Adrenal gland (tissue), 12 donors: ENCODE results near the gene ANKFN1. TPM values are rescaled to one million over a fixed set of nuclear protein-coding genes. Genes with fewer than 3 reads are reported as not detected.

Source experiments
- DNase-seq, 7 donors: peaks; one replicate each; pipeline ENCODE4 v3.0.0-alpha.2; 2019 to 2020
- H3K27ac ChIP-seq, 5 donors: fragments of 200-600 bp; sonication (generic) in 4 of 5; 1 replicate in 3 of 5; 2 replicates in 2 of 5; pipeline versions ENCODE4 v1.5.1 to v1.8.0; 2016 to 2020; ENCODE audit warnings: mild to moderate bottlenecking in 1 of 5
- H3K27me3 ChIP-seq: fragments of 200-600 bp; 2 replicates; pipeline ENCODE4 v1.8.0; 2021
- H3K36me3 ChIP-seq, 2 donors: fragments of 200-600 bp; replicated peaks in 1 of 2; 1 replicate in 1 of 2; 2 replicates in 1 of 2; pipeline versions ENCODE4 v1.5.1 to v1.8.0; 2018 to 2022
- H3K4me1 ChIP-seq, 2 donors: fragments of 200-600 bp; replicated peaks in 1 of 2; 1 replicate in 1 of 2; 2 replicates in 1 of 2; pipeline versions ENCODE4 v1.5.1 to v1.8.0; 2018 to 2021
- H3K4me3 ChIP-seq, 4 donors: fragments of 200-600 bp; sonication (generic) in 3 of 4; one replicate each; pipeline ENCODE4 v1.5.1; 2016 to 2018
- H3K9me3 ChIP-seq, 3 donors: fragments of 200-600 bp; sonication (generic) in 1 of 3; replicated peaks in 1 of 3; 1 replicate in 2 of 3; 2 replicates in 1 of 3; pipeline versions ENCODE4 v1.5.1 to v1.8.0; 2016 to 2021
- POLR2A ChIP-seq, 2 donors: fragments of 450-650 bp; IDR thresholded peaks; one replicate each; pipeline ENCODE4 v1.6.1; 2017; ENCODE audit warnings: antibody characterized with exemption in 2 of 2, mild to moderate bottlenecking in 2 of 2, moderate library complexity in 1 of 2
- WGBS, 4 donors: extraction: QIAGEN DNeasy Blood & Tissue Kit in 2 of 4; methylation state at CpG; one replicate each; pipeline versions ENCODE4 v1.1.5 to v1.1.7; 2013 to 2017; 5-methylcytosine and 5-hydroxymethylcytosine counted together
- intact Hi-C, 2 donors: fragments of 100-400 bp; cut with DNase I; formaldehyde crosslinking; loops; one replicate each; pipeline versions ENCODE4 v1.14.1 to v1.15.0; 2022 to 2023
- polyA plus RNA-seq, 3 donors: library from polyadenylated mRNA; stranded (reverse); fragments of 200-250 nt in 2 of 3; fragments of 350-450 nt in 1 of 3; fragmentation: Illumina TruSeq in 1 of 3; extraction: RNeasy Lipid Tissue Mini Kit (QIAGEN cat#74804) in 1 of 3; gene quantifications; one replicate each; pipeline ENCODE4 v1.2.3, GENCODE V29; 2013 to 2014
- total RNA-seq, 9 donors: library from RNA; depleted of rRNA in 4 of 9; stranded (reverse); fragments of >200 nt in 4 of 9; fragments of 120-200 nt in 1 of 9; fragmentation: NEBNext Ultra II Directional in 1 of 9; extraction: Animal tissue kit (Norgen Biotek cat#: 25700) in 1 of 9; gene quantifications; one replicate each; pipeline versions ENCODE4 v1.1.0 to v1.2.4, GENCODE V29; 2013 to 2023
- TF ChIP-seq, protein P1 (sequence below), 6 experiments: fragments of 450-650 bp in 4 of 6; fragments of 200-600 bp in 2 of 6; sonication (generic) in 1 of 6; IDR thresholded peaks; 1 replicate in 5 of 6; 2 replicates in 1 of 6; pipeline versions ENCODE4 v1.5.1 to v1.8.0; 2016 to 2021; ENCODE audit warnings: antibody characterized with exemption in 6 of 6, mild to moderate bottlenecking in 2 of 6, moderate library complexity in 1 of 6
- donor health status: healthy with polysubstance abuse.
- donor health status: Bipolar disorder and iron deficiency.
- donor health status: DM: yes; HTN: yes; CAD: no.
- donor health status: DM: no; HTN: no; CAD: no.
- donor health status: DM: no; HTN: no; CAD: no.
- donor health status: DM: yes; HTN: yes; CAD: no.

Gene ANKFN1
- total and polyA plus RNA-seq, 12 donors, result 0.18 to 1.6 (median 0.41) TPM; not detected in 5

DNA sequence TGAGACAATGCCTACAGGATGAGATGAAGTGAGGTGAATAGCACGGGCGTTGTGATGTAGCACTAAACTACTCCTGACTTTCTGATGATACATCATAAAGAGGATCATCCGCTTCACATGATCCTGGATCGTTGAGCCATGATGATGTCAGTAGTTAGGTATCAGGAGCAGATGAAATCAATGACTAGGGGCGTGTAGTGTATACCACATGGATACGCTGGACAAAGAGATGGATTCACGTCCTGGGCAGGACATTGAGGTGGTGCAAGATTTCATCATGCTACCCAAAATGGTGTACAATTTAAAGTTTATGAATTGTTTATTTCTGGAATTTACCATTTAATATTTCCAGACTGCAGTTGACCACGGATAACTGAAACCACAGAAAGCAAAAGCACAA lies 156.6 kb downstream of the ANKFN1 start:
- Histone ChIP-seq H3K4me3 (no peak overlapping the region), H3K9me3 (no peaks in the 10 kb centered on the region), H3K27ac (no peak overlapping the region), H3K4me1 (no peaks in the 10 kb centered on the region), H3K36me3 (no peaks in the 10 kb centered on the region), H3K27me3 (no peaks in the 10 kb centered on the region)
- intact Hi-C loops, result no loop called here
- 79 to 82% (median 81%) methylated on average over 8 of the region's 8 CpGs for WGBS, 4 donors
- TF ChIP-seq, protein P1, sequence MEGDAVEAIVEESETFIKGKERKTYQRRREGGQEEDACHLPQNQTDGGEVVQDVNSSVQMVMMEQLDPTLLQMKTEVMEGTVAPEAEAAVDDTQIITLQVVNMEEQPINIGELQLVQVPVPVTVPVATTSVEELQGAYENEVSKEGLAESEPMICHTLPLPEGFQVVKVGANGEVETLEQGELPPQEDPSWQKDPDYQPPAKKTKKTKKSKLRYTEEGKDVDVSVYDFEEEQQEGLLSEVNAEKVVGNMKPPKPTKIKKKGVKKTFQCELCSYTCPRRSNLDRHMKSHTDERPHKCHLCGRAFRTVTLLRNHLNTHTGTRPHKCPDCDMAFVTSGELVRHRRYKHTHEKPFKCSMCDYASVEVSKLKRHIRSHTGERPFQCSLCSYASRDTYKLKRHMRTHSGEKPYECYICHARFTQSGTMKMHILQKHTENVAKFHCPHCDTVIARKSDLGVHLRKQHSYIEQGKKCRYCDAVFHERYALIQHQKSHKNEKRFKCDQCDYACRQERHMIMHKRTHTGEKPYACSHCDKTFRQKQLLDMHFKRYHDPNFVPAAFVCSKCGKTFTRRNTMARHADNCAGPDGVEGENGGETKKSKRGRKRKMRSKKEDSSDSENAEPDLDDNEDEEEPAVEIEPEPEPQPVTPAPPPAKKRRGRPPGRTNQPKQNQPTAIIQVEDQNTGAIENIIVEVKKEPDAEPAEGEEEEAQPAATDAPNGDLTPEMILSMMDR (IDR thresholded peaks at IDR 0.05), result no peak
- TF ChIP-seq POLR2A (IDR thresholded peaks at IDR 0.05), result no peak
- DNase-seq, result no peak

DNA sequence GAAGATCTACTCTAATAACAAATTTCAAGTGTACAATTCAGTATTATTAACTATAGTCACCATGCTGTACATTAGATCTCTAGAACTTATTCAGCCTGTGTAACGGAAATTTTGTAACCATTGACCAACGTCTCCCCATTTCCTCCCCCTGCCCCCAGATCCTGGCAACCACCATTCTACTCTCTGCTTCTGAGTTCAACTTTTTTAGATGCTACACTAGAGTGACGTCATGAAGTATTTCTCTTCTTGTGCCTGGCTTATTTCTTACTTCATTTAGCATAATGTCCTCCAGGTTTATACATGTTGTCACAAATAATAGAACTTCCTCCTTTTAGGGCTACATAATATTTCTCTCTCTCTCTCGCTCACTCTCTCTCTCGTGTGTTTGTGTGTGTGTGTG lies 157.5 kb downstream of the ANKFN1 start:
- Histone ChIP-seq H3K27me3 (no peaks in the 10 kb centered on the region), H3K36me3 (no peaks in the 10 kb centered on the region), H3K4me1 (no peaks in the 10 kb centered on the region), H3K4me3 (no peak overlapping the region), H3K9me3 (no peaks in the 10 kb centered on the region), H3K27ac (no peak overlapping the region)
- 47 to 65% (median 54%) methylated on average over 5 of the region's 5 CpGs for WGBS, 4 donors
- no peak for TF ChIP-seq POLR2A (IDR thresholded peaks at IDR 0.05)
- TF ChIP-seq, protein P1 (IDR thresholded peaks at IDR 0.05), result no peak
- no peak for DNase-seq
- intact Hi-C loops, result no loop called here

GRCh38 chr17:56313201-56313600 lies 159.9 kb downstream of the ANKFN1 start:
- Histone ChIP-seq H3K27ac (no peak overlapping the region), H3K36me3 (no peaks in the 10 kb centered on the region), H3K4me3 (no peak overlapping the region), H3K4me1 (no peaks in the 10 kb centered on the region), H3K27me3 (no peaks in the 10 kb centered on the region), H3K9me3 (no peaks in the 10 kb centered on the region)
- DNase-seq, result no peak
- no peak for TF ChIP-seq POLR2A (IDR thresholded peaks at IDR 0.05)
- TF ChIP-seq, protein P1 (IDR thresholded peaks at IDR 0.05), result no peak
- intact Hi-C loops, result no loop called here

- 45 to 79% (median 59%) methylated on average over 3 of the region's 3 CpGs for WGBS, 4 donors
- TF ChIP-seq, protein P1 (IDR thresholded peaks at IDR 0.05), result no peak
- TF ChIP-seq POLR2A (IDR thresholded peaks at IDR 0.05), result no peak
- intact Hi-C loops, result no loop called here
Measured at GRCh38 chr17:56314026-56314425, 160.8 kb downstream of the ANKFN1 start.

More at GRCh38 chr17:56314026-56314425, 160.8 kb downstream of the ANKFN1 start:
- Histone ChIP-seq H3K9me3 (no peaks in the 10 kb centered on the region), H3K4me1 (no peaks in the 10 kb centered on the region), H3K27ac (no peak overlapping the region), H3K27me3 (no peaks in the 10 kb centered on the region), H3K4me3 (no peak overlapping the region), H3K36me3 (no peaks in the 10 kb centered on the region)
- no peak for DNase-seq
